HTR-8/SVneo (cell line): Measurements from ENCODE around the gene MRPS34.

Source experiments
- DNase-seq: peaks from one replicate; pipeline ENCODE4 v3.0.0; 2011; ENCODE audit warnings: low spot score, mixed read lengths; ENCODE audit not compliant: insufficient read length
- FAIRE-seq: peaks from 2 replicates; lab custom pipeline; 2011; peaks lifted over from hg19 to GRCh38; lab: Jason Lieb, UNC

Gene MRPS34

DNA sequence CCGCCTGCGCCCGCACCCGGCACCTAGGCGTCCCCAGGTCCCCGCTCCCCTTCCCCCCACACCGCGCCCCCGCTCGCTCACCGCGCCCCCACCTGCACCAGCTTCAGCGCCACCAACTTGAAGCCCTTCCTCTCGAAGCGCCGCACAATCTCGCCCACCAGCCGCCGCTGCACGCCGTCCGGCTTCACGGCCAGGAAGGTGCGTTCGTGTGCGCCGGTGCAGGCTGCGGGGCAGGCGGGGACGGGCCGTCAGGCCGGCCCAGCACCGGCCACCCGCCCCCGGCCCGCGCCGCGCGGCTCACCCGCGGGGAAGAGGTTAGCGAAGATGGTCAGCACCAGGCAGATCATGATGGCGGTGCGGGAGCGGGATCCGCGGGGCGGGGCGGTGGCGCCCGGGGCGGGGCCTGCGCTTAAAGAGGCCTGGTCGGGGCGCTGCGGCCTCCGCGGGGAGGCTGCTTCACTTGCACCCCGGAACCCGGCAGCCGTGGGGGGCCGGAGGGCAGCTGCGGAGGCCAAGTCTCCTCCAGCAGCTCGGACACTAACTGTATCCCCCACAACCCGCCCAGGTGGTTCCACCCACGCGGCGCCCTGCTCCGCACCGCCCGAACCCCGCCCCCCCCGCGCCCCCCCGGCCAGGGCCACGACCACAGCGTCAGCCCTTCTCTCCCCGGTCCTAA, 1.6 kb downstream of the MRPS34 start, which contains the start of gene NME3:
Gene NME3 (minus strand): TSS at position 356 of the 676 bp plus-strand sequence. CDS start 9 bp downstream, at position 347.
- FAIRE-seq (peak; percentile 40), DNase-seq (peak; percentile 59)

DNA sequence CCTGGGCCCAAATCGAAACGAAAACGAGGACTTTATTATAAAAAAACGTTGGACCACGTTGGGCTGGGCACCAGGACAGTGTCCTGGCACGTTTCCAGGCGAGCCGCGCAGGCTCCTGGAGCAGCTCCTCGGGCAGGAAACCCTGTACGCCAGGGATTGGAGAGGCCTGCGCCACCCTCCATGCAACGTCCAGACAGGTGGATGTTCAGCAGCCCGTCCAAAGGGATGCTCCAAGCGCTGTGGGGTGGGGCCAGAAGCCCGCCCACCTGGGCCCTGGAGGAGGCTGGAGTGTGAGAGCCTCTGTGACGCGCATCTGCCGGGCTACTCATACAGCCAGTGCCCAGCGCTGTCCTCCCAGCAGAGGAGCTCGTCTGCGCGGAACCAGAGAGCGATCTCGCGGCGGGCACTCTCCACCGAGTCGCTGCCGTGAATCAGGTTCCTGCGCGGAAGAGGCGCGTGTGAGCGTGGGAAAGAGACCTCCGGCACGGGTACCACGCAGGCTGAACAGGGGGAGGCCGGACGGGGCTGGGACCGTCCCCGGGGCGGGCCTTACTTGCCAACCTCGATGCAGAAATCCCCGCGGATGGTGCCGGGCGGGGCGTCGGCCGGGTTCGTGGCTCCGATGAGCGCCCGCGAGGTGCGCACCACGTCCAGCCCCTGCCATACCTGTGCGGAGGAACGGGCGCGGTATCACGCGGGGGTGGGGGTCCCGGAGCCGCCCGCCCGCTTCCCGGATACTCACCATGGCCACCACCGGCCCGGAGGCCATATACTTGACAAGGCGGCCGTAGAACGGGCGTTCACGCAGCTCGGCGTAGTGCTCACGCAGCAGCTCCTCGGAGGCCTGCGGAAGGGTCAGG, 2.4 kb downstream of the MRPS34 start:
- DNase-seq (no peak), FAIRE-seq (no peak)

DNA sequence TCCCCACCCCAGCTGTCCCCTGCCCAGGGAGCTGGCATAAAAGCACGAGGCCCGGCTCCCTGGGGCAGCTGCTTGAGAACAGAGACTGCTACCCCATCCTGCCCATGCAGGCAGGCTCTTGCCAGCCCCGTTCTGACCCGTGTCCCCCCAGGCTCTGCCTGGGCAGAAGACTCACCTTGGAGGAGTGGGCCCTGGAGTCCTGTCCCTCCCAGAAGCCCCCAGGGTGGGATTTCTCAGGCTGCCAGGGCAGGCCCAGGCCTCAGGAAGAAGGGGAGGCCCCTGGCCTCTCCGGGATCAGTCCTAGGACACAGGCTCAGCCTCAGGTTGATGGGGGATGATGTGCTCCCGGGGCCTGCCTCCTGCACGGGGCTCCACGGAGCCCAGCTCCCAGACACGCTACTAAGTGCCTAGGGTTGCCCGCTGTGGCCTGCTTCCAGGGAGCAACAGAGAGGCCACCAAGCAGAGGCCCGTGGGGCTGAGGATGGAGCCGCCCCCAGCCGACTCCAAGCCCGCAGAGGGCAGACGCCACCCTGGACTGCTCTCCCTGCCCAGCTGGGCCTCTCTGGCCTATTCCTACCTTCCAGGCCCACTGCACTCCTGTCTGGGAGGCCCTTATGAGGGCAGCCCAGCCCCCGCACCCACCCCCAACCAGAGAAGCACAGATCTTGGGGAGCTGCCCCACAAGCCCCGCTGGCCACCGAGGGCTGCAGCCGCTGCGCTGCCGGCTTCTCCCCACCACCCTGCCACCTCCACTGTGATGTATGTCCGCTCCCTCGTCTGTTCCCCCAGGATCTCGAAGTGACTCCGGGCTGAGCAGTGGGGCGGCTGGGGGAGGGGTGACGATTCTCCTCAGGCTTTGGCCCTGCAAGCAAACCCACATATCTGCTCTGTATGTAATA, 3.3 kb downstream of the MRPS34 start:
- FAIRE-seq (no peak), DNase-seq (no peak)

DNA sequence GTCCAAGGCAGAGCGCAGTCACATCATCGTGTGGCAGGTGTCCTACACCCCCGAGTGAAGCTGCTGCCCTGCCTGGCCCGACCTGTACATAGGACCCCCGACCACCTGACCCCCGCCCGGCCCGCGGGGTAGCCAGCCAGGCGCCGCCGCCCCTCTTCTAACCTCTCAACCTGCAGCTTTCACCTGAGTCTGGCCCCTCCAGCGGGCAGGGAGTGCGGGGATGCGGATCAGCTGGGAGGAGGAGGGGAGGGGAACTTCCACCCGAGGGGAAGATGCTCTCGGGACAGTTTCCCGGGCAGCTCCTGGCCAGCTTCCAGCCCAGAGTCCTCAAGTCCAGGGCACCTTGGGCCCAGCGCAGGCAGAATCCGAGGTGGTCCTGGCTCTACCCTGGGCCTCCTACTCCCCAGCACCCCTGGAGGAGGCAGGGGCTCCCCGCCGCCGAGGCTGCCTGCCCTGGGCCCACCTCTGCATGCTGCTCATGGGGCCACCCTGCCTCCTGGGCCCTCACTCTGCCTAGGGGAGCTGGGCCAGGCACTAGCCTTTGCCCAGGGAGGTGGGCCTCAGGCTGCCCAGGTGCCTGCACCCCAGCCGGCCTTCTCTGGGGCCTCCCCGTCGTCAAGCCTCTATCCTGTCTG, 4.0 kb downstream of the MRPS34 start:
- DNase-seq (no peak), FAIRE-seq (no peak)

DNA sequence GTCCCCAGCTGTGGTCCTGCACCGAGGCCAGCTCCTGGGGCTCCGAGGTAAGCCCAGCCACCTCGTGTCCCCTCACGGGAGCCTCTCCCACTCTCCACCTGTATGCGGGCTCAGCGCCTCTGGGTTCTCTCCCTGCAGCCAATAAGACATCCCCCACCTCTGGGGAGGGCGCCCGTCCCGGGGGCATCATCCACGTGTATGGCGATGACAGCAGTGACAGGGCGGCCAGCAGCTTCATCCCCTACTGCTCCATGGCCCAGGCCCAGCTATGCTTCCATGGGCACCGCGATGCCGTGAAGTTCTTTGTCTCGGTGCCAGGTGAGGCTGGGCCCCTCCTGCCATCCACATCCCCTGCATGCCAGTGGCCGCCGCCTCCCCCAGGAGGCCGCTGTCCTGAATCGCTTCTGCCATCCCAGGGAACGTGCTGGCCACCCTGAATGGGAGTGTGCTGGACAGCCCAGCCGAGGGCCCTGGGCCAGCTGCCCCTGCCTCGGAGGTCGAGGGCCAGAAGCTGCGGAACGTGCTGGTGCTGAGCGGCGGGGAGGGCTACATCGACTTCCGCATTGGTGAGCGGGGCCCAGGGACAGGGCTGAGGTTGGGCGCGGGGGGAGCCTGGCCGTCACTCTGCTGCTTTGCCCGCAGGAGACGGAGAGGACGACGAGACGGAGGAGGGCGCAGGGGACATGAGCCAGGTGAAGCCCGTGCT, 4.7 kb downstream of the MRPS34 start:
- DNase-seq (no peak), FAIRE-seq (no peak)

DNA sequence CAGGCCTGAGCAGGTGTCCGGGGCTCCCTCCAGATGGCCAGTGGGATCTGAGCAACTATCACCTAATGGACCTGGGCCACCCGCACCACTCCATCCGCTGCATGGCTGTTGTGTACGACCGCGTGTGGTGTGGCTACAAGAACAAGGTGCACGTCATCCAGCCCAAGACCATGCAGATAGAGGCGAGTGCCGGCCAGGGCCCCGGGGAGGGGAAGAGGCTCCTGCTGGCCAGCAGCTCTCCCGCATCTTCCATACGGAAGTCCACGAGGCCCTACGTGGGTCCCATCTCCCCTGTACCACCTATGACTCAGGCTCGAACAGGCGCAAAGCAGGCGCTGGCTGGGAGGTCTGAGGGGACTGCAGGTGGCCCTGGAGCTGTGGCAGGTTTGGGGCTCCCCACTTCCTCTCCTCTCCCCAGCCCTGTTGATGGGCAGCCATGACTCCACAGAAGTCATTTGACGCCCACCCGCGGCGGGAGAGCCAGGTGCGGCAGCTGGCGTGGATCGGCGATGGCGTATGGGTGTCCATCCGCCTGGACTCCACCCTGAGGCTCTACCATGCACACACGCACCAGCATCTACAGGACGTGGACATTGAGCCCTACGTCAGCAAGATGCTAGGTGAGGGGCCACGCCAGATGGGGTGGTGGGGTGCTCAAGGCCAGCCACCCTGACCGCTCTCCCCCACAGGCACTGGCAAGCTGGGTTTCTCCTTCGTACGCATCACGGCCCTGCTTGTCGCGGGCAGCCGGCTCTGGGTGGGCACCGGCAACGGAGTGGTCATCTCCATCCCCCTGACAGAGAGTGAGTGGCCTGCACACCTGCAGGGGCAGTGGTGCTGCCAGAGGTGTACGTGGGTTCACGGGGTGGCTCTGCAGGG, 5.6 kb downstream of the MRPS34 start:
- FAIRE-seq (no peak), DNase-seq (no peak)

DNA sequence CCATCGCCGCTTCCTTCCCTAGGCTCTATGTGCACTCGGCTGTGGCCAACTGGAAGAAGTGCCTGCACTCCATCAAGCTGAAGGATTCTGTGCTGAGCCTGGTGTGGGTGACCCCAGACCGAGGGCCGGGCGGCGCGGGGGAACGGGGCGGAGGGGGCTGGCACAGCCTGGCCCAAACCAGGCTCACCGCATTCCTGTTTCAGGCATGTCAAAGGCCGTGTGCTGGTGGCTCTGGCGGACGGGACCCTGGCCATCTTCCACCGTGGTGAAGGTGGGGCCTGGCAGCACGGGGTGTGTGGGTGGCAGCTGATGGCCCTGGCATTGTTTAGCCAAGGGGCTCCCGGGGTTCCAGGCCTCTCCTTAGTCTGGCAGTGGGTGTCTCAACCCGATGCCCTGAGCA, 6.2 kb downstream of the MRPS34 start:
- FAIRE-seq: no peak
- no peak for DNase-seq

DNA sequence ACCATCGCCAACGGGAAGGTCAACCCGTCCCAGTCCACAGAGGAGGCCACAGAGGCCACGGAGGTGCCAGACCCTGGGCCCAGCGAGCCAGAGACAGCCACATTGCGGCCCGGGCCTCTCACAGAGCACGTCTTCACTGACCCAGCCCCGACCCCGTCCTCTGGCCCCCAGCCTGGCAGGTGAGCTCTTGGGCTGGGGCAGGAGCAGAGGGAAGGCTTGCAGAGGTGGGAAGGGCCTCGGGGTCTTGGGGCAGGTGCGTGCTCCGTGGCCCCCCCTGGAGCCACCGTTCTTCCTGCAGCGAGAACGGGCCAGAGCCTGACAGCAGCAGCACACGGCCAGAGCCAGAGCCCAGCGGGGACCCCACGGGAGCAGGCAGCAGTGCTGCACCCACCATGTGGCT, 6.7 kb downstream of the MRPS34 start:
- FAIRE-seq: no peak

DNA sequence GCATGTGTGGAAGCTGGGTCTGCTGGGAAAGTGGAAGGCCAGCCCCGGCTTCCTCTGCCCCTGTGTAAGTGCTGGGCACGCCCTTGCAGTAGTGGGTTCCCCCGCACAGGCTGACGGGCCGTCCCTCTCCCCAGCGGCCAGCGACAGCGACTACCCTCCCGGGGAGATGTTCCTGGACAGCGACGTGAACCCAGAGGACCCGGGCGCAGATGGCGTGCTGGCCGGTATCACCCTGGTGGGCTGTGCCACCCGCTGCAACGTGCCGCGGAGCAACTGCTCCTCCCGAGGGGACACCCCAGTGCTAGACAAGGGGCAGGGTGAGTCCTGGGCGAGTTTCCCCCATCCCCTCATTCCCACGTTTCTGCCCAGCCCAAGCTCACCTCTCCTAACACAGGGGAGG, 7.1 kb downstream of the MRPS34 start:
- no peak for DNase-seq
- no peak for FAIRE-seq

More for the DNA sequence above, 6.7 kb downstream of the MRPS34 start:
- DNase-seq: no peak

DNA sequence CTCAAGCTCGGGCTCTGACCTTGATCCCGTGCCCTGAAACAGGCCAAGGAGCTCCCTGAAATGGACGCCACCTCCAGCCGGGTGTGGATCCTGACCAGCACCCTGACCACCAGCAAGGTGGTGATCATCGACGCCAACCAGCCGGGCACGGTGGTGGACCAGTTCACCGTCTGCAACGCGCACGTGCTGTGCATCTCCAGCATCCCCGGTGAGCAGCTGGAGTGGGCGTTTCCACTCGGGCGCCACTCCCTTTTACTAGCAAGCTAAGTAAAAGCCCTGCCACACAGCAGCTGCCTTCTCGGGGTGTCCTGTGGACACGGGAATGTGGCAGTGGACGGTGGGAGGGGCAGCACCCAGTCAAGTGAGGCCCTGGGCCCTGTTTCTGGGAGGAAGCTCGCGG, 8.0 kb downstream of the MRPS34 start:
- FAIRE-seq (no peak), DNase-seq (no peak)

DNA sequence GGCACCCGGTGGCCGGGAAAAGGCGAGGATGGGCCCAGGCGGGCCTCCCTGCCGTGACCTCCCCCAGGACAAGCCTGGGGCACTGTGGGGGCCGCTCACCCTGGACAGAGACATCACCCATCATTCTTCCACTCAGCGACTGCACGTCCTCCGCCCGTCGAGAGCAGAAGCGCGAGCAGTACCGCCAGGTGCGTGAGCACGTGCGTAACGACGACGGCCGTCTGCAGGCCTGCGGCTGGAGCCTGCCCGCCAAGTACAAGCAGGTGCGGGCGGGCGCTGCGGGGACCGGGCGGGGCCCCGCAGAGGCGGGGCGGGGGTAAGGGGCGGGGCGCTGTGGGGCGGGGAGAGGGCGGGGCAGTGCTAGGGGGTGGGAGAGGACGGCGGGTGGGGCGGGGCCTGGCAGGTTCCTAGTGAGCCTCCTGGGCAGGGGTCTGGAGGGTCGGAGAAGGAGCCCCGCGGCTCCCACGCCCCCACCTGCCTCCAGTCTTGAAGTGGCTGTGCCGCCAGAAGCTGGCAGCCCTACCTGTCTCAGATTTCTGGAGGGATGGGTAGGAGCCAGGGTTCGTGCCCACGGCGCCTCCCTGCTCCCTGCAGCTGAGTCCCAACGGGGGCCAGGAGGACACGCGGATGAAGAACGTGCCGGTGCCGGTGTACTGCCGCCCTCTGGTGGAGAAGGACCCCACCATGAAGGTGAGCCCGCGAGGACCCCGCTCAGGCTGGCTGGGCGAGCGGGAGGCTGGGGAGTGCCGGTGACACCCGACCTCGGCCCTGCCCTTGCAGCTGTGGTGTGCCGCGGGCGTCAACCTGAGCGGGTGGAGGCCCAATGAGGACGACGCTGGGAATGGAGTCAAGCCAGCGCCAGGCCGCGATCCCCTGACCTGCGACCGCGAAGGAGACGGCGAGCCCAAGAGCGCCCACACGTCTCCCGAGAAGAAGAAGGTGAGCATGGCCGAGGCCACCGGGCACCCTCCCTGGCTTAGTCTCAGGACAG, 9.1 kb downstream of the MRPS34 start:
- FAIRE-seq (peak; percentile 40), DNase-seq (peak; percentile 45)

DNA sequence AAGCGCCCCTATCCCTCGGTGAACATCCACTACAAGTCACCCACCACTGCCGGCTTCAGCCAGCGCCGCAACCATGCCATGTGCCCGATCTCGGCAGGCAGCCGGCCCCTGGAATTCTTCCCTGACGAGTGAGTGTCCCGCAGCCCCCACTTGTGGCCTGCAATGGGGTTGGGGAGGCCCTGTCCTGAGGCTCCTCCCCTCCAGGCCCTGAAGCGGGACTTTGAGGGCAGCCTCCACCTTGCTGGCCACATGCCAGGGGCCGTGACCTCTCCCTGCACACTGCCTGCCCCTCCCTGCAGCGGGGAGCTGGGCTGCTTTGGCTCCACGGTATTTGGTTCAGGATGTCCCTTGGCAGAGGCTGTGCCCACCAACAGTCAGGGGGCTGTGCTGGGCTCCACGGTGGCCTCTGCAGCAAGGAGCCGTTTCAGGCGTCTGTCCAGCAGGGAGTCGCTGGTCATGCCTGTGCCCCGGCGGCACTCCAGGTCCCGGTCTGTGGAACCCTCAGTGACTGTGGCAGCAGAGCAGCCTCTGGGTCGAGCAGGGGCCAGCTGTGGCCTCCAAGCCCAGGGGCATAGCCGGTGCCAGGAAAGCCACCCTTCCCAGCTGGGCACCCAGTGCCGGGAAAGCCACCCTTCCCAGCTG, 9.9 kb downstream of the MRPS34 start:
- DNase-seq: no peak
- FAIRE-seq: no peak

DNA sequence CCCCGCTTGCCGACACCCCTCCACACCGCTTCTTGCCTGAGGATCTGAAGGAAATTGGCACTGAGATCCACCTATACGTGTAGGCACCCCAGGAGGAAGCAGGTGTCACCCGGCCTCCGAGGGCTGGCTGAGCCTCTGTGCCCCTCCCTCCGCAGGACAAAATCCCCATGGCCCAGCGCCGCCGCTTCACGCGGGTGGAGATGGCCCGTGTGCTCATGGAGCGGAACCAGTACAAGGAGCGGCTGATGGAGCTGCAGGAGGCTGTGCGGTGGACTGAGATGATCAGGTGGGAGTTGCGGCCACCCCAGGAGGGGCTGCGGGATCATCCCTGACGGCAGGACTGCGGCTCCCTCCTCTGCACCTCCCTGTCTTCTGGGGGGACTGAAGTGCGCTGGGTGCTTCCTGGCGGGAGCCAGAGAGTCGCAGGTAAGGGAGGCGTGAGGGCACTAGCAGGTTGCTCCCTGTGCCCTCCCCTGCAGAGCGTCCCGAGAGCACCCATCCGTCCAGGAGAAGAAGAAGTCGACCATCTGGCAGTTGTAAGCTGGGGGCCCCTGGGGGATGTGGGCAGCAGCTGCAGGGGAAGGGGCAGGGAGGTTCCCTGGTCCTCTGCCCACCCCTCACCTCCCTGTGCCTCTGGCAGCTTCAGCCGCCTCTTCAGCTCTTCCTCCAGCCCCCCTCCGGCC, 10.6 kb downstream of the MRPS34 start:
- no peak for DNase-seq
- peak; percentile 59 for FAIRE-seq

DNA sequence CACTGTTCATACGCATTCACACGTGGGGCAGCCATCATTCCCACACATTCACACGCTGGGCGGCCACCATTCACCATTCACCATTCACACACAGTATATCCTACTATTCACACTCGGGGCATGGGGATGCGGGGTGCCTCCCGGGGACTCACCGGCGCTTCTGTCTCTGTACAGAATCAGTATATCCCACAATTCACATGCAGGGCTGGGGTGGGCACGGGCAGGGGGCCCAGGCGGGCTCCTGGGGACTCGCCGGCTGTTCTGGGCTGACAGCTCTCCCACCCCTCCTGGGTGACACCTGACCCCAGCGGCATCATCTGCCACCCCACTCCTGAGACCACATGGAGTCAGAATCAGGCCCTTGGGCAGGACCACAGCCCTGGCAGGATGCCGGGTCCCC, 11.2 kb downstream of the MRPS34 start:
- FAIRE-seq (no peak), DNase-seq (no peak)

DNA sequence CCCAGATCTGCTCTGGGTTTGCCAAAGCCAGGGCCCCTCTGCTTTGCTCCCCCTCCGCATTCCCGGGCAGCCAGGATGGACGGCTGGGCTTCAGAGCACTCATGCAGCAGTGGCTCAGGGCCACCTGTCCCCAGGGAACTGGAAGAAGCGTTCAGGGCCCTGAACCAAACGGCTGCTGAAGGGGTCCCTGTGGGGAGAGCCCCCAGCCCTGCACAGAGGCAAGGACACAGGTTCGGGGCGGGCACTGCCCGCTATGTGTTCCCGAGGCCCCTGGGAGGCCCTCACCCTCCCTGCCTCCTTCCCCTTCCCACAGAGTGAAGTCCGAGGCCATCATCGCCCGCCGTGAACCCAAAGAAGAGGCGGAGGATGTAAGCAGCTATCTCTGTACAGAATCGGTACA, 12.0 kb downstream of the MRPS34 start:
- DNase-seq: no peak
- no peak for FAIRE-seq

DNA sequence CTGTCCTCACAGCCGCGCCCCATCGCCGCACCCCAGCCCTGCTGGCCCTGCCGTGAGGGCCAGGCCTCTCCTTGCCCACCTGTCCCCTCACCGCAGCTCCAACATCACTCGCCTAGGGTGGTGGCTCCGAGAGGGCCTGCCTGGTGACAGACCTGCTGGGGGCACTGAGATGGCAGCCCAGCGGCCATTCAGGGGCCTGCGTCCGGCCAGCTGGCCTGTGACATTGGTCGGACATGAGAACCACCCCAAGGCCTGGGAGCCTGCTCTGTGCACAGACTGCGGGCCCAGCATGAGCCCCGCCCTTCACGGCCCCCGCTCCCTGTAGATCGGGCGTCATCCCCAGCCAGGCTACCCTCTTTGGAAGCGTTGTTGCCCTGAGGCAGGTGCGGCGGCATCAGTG, 13.4 kb downstream of the MRPS34 start:
- FAIRE-seq (no peak), DNase-seq (no peak)
